H9 (cell line): Measurements from ENCODE around the gene HCN4. TPM values are rescaled to one million over a fixed set of nuclear protein-coding genes. Genes with fewer than 3 reads are reported as not detected.

ENCODE experiments used
- DNase-seq: peaks from one replicate; pipeline ENCODE4 v3.0.0-alpha.2; 2017
- H2AFZ ChIP-seq: one replicate; pipeline ENCODE4 v1.6.1; 2013; ENCODE audit warnings: mild to moderate bottlenecking, low read length, control low read depth, moderate library complexity
- H2AK5ac ChIP-seq: 2 replicates; pipeline ENCODE4 v1.6.1; 2013; ENCODE audit warnings: low read length, control low read depth, mixed read lengths; ENCODE audit not compliant: insufficient read length
- H2BK120ac ChIP-seq: one replicate; pipeline ENCODE4 v1.6.1; 2013; ENCODE audit warnings: low read depth, mild to moderate bottlenecking, low read length, control low read depth, inconsistent platforms; ENCODE audit not compliant: poor library complexity, severe bottlenecking
- H2BK12ac ChIP-seq: 2 replicates; pipeline ENCODE4 v1.6.1; 2013; ENCODE audit warnings: low read length, control low read depth, mixed read lengths, low read depth; ENCODE audit not compliant: insufficient read length
- H2BK15ac ChIP-seq: 2 replicates; pipeline ENCODE4 v1.6.1; 2013; ENCODE audit warnings: low read depth, low read length, control low read depth
- H2BK20ac ChIP-seq: one replicate; pipeline ENCODE4 v1.6.1; 2013; ENCODE audit warnings: low read depth, mild to moderate bottlenecking, low read length, control low read depth, inconsistent platforms; ENCODE audit not compliant: poor library complexity, severe bottlenecking
- H2BK5ac ChIP-seq: 2 replicates; pipeline ENCODE4 v1.6.1; 2013; ENCODE audit warnings: low read length, control low read depth, mixed read lengths; ENCODE audit not compliant: insufficient read length
- H3K14ac ChIP-seq: 2 replicates; pipeline ENCODE4 v1.6.1; 2013; ENCODE audit warnings: low read length, control low read depth; ENCODE audit not compliant: insufficient read depth
- H3K18ac ChIP-seq: 2 replicates; pipeline ENCODE4 v1.6.1; 2013; ENCODE audit warnings: low read depth, mild to moderate bottlenecking, mixed read lengths, low read length, control low read depth; ENCODE audit not compliant: insufficient read length
- H3K23ac ChIP-seq: 2 replicates; pipeline ENCODE4 v1.6.1; 2013; ENCODE audit warnings: low read length, control low read depth, mixed read lengths, low read depth; ENCODE audit not compliant: insufficient read length
- H3K23me2 ChIP-seq: 2 replicates; pipeline ENCODE4 v1.6.1; 2013; ENCODE audit warnings: low read depth, mild to moderate bottlenecking, mixed read lengths, low read length, control low read depth; ENCODE audit not compliant: insufficient read length, poor library complexity, severe bottlenecking
- H3K27ac ChIP-seq: 2 replicates; pipeline ENCODE4 v1.5.1; 2013; ENCODE audit warnings: low read length, control low read depth, mixed read lengths, low read depth; ENCODE audit not compliant: insufficient read length
- H3K27me3 ChIP-seq: 2 replicates; pipeline ENCODE4 v1.6.1; 2013; ENCODE audit warnings: low read length, control low read depth, inconsistent platforms; ENCODE audit not compliant: insufficient read depth
- H3K4ac ChIP-seq: 2 replicates; pipeline ENCODE4 v1.6.1; 2013; ENCODE audit warnings: low read depth, mild to moderate bottlenecking, control low read depth, inconsistent platforms, low read length, moderate library complexity
- H3K4me1 ChIP-seq: 2 replicates; pipeline ENCODE4 v1.6.1; 2013; ENCODE audit warnings: low read length, control low read depth, inconsistent platforms; ENCODE audit not compliant: insufficient read depth
- H3K4me2 ChIP-seq: 2 replicates; pipeline ENCODE4 v1.6.1; 2013; ENCODE audit warnings: low read length, control low read depth, mixed read lengths; ENCODE audit not compliant: insufficient read length, insufficient read depth
- H3K56ac ChIP-seq: 2 replicates; pipeline ENCODE4 v1.6.1; 2013; ENCODE audit warnings: low read depth, mild to moderate bottlenecking, mixed read lengths, low read length, control low read depth; ENCODE audit not compliant: insufficient read length
- H3K79me1 ChIP-seq: 2 replicates; pipeline ENCODE4 v1.6.1; 2013; ENCODE audit warnings: low read depth, mild to moderate bottlenecking, moderate library complexity, low read length, control low read depth, inconsistent platforms; ENCODE audit not compliant: insufficient read depth, poor library complexity, severe bottlenecking
- H3K79me2 ChIP-seq: 2 replicates; pipeline ENCODE4 v1.6.1; 2013; ENCODE audit warnings: low read length, control low read depth, inconsistent platforms; ENCODE audit not compliant: insufficient read depth
- H3K9ac ChIP-seq: 2 replicates; pipeline ENCODE4 v1.6.1; 2013; ENCODE audit warnings: low read length, control low read depth, mixed read lengths; ENCODE audit not compliant: insufficient read length; ENCODE audit errors: extremely low read depth
- H3K9me3 ChIP-seq: one replicate; pipeline ENCODE4 v1.6.1; 2013; ENCODE audit warnings: low read depth, low read length, inconsistent platforms; ENCODE audit not compliant: control insufficient read depth
- H3T11ph ChIP-seq: one replicate; pipeline ENCODE4 v1.6.1; 2013; ENCODE audit warnings: mild to moderate bottlenecking, low read length, control low read depth, inconsistent platforms
- H4K20me1 ChIP-seq: one replicate; pipeline ENCODE4 v1.6.1; 2013; ENCODE audit not compliant: control insufficient read depth, insufficient read length, insufficient read depth
- H4K5ac ChIP-seq: 2 replicates; pipeline ENCODE4 v1.6.1; 2013; ENCODE audit warnings: low read depth, mild to moderate bottlenecking, mixed read lengths, low read length, control low read depth; ENCODE audit not compliant: insufficient read length
- H4K8ac ChIP-seq: replicated peaks from 2 replicates; pipeline ENCODE4 v1.6.1; 2013; ENCODE audit warnings: low read length, control low read depth, mixed read lengths, low read depth; ENCODE audit not compliant: insufficient read length
- H4K91ac ChIP-seq: 2 replicates; pipeline ENCODE4 v1.6.1; 2013; ENCODE audit warnings: low read depth, mild to moderate bottlenecking, moderate library complexity, mixed read lengths, low read length, control low read depth; ENCODE audit not compliant: insufficient read length
- H3K27ac Mint-ChIP-seq, 3 experiments: 2 replicates in 2 of 3; 3 replicates in 1 of 3; pipeline ENCODE4 v1.8.0; 2020 to 2021; ENCODE audit warnings: mixed read lengths in 3 of 3, mild to moderate bottlenecking in 1 of 3, moderate library complexity in 1 of 3
- H3K27me3 Mint-ChIP-seq: 2 replicates; pipeline ENCODE4 v1.8.0; 2021; ENCODE audit warnings: low read depth, mild to moderate bottlenecking, moderate library complexity, mixed read lengths
- H3K36me3 Mint-ChIP-seq, 3 experiments: 2 replicates in 2 of 3; 3 replicates in 1 of 3; pipeline ENCODE4 v1.8.0; 2020 to 2021; ENCODE audit warnings: low read depth in 3 of 3, mixed read lengths in 3 of 3; ENCODE audit not compliant: insufficient read depth in 1 of 3
- H3K4me1 Mint-ChIP-seq, 2 experiments: 2 replicates each; pipeline ENCODE4 v1.8.0; 2020; ENCODE audit warnings: mixed read lengths in 2 of 2
- H3K4me3 Mint-ChIP-seq, 2 experiments: 2 replicates in 1 of 2; 3 replicates in 1 of 2; pipeline ENCODE4 v1.8.0; 2020 to 2021; ENCODE audit warnings: mild to moderate bottlenecking in 2 of 2, mixed read lengths in 2 of 2, moderate library complexity in 1 of 2
- H3K9me3 Mint-ChIP-seq, 2 experiments: 2 replicates in 1 of 2; 3 replicates in 1 of 2; pipeline ENCODE4 v1.8.0; 2020; ENCODE audit warnings: mild to moderate bottlenecking in 2 of 2, mixed read lengths in 2 of 2, moderate library complexity in 1 of 2
- WGBS: extraction: QIAGEN DNeasy Blood & Tissue Kit; methylation state at CpG from one replicate; pipeline ENCODE4 v1.1.7; 2013; ENCODE audit warnings: missing lambda C conversion rate, low lambda C conversion rate, mixed read lengths; ENCODE audit not compliant: insufficient read length; ENCODE audit errors: extremely low coverage; 5-methylcytosine and 5-hydroxymethylcytosine counted together
- total RNA-seq: library from RNA; stranded (reverse); gene quantifications from 2 replicates; pipeline ENCODE4 v1.2.1, GENCODE V29; 2021
- TF ChIP-seq, protein P1 (sequence below): fragments of 200-600 bp; sonication (generic); conservative IDR thresholded peaks from 3 replicates; pipeline ENCODE4 v1.8.0; 2021; ENCODE audit warnings: antibody characterized with exemption, mild to moderate bottlenecking

HCN4 gene
- total RNA-seq, 1 experiment from 2014 or later = 10.5 TPM

DNA sequence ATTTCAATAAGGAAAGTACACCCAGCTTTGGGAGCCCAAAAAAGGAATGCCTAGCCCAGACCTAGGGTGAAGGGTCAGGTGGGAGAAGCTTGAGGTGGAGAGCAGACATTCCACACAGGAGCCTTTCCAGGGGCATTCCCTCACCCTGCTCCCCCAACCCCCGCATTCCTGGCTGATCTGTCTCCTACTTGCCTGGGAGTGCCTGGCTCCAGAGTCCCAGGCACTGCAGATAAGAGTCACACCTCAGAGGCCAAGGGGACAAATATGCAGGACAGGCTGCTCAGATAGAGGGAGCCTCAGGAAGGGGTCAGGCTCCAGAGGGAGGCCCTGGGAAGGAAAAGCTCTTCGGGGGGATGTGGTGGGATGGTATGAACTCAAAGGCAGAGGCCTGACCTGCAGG, 20.8 kb upstream of the HCN4 start:
- Mint-ChIP-seq H3K4me1 (peaks cover 54 to 59% of the 10 kb centered on the region in 2 experiments), H3K4me3 (no peak overlapping the region), H3K36me3 (no peaks in the 10 kb centered on the region), H3K27me3 (peaks cover 11% of the 10 kb centered on the region), H3K9me3 (no peaks in the 10 kb centered on the region), H3K27ac (no peak overlapping the region)
- H4K20me1 ChIP-seq = no peaks in the 10 kb centered on the region
- H2AFZ ChIP-seq = no peak overlapping the region
- H2BK12ac ChIP-seq = no peak overlapping the region
- DNase-seq = no peak
- H2BK120ac ChIP-seq = no peak overlapping the region
- TF ChIP-seq, protein P1, sequence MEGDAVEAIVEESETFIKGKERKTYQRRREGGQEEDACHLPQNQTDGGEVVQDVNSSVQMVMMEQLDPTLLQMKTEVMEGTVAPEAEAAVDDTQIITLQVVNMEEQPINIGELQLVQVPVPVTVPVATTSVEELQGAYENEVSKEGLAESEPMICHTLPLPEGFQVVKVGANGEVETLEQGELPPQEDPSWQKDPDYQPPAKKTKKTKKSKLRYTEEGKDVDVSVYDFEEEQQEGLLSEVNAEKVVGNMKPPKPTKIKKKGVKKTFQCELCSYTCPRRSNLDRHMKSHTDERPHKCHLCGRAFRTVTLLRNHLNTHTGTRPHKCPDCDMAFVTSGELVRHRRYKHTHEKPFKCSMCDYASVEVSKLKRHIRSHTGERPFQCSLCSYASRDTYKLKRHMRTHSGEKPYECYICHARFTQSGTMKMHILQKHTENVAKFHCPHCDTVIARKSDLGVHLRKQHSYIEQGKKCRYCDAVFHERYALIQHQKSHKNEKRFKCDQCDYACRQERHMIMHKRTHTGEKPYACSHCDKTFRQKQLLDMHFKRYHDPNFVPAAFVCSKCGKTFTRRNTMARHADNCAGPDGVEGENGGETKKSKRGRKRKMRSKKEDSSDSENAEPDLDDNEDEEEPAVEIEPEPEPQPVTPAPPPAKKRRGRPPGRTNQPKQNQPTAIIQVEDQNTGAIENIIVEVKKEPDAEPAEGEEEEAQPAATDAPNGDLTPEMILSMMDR = no peak
- H4K5ac ChIP-seq = no peak overlapping the region
- H3K4me1 ChIP-seq = peaks cover 16% of the 10 kb centered on the region; the same call in 1 of the 2 replicates
- H3K23ac ChIP-seq = no peak overlapping the region
- no peak overlapping the region for H3K4ac ChIP-seq
- H3K56ac ChIP-seq = no peak overlapping the region
- no peak overlapping the region for H4K91ac ChIP-seq
- H3K4me2 ChIP-seq = no peak overlapping the region
- no CpG with 5 or more reads among the region's 2 CpGs for WGBS
- H4K8ac ChIP-seq = no peak overlapping the region
- no peaks in the 10 kb centered on the region for H3K9me3 ChIP-seq
- no peaks in the 10 kb centered on the region for H3K79me1 ChIP-seq
- no peaks in the 10 kb centered on the region for H3K27me3 ChIP-seq
- H2BK20ac ChIP-seq = no peak overlapping the region
- H3K79me2 ChIP-seq = no peaks in the 10 kb centered on the region
- H3K23me2 ChIP-seq = no peaks in the 10 kb centered on the region
- no peak overlapping the region for H2AK5ac ChIP-seq
- H3K9ac ChIP-seq = no peak overlapping the region
- H3K18ac ChIP-seq = no peak overlapping the region
- H3K14ac ChIP-seq = no peak overlapping the region
- no peak overlapping the region for H3T11ph ChIP-seq
- H3K27ac ChIP-seq = no peak overlapping the region
- no peak overlapping the region for H2BK15ac ChIP-seq
- no peak overlapping the region for H2BK5ac ChIP-seq
